HG03457 (cell line): ENCODE data around the gene CREB3.

Source experiments
- ATAC-seq: cut with Tn5 transposase; IDR thresholded peaks from one replicate; pipeline ENCODE4 v1.9.1; 2021; ENCODE audit warnings: moderate number of reproducible peaks; ENCODE audit not compliant: unreplicated experiment

CREB3 gene, protein sequence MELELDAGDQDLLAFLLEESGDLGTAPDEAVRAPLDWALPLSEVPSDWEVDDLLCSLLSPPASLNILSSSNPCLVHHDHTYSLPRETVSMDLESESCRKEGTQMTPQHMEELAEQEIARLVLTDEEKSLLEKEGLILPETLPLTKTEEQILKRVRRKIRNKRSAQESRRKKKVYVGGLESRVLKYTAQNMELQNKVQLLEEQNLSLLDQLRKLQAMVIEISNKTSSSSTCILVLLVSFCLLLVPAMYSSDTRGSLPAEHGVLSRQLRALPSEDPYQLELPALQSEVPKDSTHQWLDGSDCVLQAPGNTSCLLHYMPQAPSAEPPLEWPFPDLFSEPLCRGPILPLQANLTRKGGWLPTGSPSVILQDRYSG

GRCh38 chr9:35732185-35732799, at the start of gene CREB3, which contains the start of gene TLN1:
Gene CREB3 (plus strand): TSS chr9:35732666. CDS start chr9:35732773, 107 bp downstream.
Gene TLN1 (minus strand): TSS chr9:35732195. CDS start chr9:35725694, 6,501 bp downstream.
- peak; percentile 71 for ATAC-seq

DNA sequence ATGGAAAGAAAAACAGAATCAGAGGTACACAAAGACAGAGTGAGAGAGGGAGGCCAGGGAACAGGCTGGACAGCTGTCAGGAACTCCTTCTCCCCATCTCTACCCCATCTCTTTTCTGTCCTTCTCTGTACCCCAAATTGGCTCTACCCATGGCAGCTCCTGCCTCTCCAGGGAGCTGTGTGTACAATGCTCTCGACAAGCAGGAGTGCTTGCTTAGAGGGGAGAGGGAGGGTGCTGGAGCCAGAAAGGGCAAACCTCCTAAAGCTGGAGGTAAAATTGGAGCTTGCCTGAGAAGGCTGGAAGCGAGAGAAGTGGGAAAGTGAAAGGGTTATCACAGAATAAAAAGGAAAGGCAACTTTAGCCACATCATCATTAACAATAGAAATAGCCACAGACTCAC, 49.1 kb upstream of the CREB3 start:
- ATAC-seq = no peak

GRCh38 chr9:35684921-35685320, 47.5 kb upstream of the CREB3 start:
- ATAC-seq = no peak

DNA sequence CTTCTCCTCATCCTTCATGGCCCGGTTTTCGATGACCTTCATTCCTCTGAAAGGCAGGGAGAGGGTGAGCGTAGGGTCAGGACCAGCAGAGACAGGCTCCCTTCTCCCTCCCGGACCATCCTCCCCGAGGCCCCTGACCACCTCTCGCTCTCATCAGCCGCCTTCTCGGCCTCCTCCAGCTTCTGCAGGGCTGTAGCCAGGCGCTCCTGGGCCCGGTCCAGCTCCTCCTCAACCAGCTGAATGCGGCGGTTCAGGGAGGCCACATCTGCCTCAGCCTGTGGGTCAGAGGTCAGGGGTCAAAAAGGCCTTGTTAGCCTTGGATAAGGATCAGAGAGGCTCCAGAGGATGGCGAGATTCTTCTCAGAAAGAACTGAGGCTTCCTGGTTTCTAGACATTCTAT, 47.0 kb upstream of the CREB3 start:
- ATAC-seq = no peak

DNA sequence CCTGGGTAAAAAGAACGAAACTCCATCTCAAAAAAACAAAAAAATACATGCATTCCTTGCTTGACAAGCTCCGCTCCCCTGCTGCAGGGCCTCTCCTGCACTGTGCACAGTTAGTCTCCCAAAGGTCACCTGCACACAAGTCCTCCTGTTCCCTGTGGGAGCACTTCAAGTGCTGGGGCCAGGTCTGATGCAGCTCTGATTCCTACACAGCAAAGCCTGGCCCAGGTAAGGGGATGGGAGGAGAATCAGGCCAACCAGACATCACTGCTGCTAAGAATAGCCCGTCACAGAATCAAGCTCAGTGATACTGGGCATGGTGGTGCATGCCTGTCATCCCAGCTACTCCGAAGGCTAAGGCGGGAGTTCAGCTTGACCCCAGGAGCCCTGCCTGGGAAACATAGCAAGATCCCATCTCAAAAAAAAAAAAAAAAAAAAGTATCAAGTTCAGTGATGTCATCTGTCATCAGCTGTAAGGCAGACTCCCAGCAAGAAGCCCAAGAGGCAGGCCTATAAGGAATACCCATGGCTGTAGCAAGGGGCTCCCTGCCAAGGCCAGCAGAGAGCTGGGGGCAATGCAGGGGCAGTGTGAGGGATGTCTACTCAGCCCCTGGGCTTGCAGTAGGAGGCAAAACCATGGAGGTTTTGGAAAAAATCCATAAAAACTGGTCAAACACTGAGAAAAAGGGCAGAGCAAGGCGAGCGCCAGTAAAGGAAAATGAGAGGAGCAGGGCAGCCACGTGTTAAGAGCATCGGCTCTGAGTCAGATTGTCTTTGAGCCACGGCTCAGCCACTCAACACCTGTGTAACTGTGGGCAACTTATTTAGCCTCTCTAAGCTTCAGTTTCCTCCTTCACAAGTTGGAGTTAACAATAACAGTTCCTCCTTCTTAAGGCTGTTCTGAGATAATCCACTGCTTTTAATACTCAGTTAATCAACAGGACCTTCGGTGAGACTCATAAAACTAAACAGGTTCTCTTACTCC, 46.0 kb upstream of the CREB3 start:
- no peak for ATAC-seq

DNA sequence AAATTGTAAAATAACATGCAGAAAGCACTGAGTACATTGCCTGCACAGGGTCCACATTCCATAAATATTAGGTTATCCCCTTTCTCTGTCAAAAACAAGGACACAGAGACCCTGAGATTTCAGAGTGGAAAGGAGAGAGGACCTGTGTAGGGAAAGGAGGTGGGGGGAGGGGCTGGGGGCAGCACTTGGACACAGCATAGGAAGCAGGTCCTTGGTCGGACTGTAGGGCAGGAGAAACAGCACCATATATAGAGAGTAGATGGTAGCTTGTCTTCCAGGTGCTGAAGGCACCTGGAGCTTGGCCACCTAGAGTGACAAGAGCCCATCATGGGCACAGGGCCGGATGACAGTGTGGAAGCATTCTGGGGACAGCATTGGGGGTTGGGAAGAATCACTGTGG, 45.2 kb upstream of the CREB3 start:
- ATAC-seq = no peak

DNA sequence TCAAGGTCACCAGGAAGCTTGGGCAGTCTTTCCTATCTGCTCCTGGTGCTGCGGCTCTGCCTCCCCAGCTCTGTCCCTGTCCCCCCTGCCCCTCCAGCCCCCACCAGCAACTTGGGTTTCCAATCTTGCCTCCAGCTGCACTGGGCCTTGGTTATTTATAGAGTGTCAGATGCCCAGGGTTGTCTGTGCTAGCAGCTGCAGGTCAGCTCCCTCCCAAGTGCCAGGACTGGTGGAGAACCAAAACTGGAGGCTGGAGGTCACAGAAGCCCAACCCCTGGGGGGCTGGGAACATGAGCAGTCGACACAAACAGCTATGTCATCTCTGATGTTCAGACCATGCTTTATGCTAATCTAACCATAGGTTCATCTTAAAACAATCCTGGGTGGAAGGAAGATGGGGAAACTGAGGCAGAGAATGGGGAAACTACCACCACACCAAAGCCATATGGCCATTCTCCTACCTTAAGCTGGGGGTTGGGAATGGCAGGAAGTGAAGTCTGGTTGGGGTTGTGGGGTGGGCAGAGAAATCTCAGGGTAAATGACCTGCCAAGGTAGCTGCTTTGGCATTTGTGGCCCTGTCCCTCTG, 44.4 kb upstream of the CREB3 start:
- ATAC-seq = no peak

GRCh38 chr9:35688558-35689541, 43.6 kb upstream of the CREB3 start:
- no peak for ATAC-seq

- no peak for ATAC-seq
Observed at GRCh38 chr9:35689542-35690293, 42.7 kb upstream of the CREB3 start, which contains the start of gene TPM2. Gene TPM2 (minus strand): TSS chr9:35689925. CDS start chr9:35689817, 108 bp downstream.

DNA sequence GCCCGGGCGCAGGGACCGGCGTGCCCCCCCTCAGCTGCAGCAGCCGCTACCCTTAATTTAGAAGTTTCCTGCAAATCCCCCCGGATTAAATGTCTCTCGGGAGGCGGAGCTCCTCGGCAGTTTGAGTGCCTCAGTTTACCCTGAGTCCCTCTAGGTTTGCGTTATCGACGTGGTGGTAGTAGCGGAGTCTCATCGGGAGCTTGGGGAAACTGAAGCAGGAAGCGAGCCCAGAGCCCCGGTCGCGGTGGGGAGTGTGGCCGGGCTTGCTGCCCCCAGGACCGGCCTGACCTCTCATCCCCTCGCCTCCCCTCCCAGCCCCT, 42.2 kb upstream of the CREB3 start:
- no peak for ATAC-seq

DNA sequence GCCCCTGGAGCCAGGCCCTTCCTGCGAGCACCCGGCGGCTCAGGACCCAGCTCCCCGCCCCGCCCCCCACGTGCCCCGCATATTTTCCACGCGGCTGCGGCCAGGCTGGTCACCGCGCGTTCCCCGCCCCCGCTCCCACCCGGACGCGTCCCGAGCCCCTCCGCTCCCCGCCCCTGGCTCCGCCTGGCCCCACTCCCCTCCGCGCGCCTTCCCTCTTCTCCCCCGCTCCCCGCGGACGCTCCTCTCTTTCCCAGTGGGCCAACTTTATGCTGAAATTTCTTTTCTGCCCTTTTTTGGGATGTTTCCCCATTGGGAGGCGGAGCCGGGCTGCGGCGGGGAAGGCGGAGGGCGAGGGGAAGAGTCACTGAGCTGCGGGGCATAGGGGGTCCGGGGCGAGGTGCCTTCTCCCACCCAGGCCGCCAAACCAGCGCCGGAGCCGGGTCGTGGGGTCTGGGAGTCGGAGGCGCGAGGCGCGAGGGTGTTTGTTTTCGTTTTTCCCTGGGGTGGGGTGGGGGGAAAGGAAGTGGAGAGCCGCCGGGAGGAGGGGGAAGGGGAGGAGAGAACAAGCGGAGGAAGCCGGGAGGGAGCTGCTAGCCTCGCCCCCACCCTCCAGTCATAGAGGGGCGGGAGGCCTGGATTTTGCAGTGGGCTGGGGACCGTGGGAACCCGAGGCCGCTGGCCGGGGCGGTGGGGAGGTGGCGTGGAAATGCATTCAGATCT, 41.7 kb upstream of the CREB3 start:
- no peak for ATAC-seq

- no peak for ATAC-seq
Observed at GRCh38 chr9:35691334-35691650, 41.2 kb upstream of the CREB3 start.

DNA sequence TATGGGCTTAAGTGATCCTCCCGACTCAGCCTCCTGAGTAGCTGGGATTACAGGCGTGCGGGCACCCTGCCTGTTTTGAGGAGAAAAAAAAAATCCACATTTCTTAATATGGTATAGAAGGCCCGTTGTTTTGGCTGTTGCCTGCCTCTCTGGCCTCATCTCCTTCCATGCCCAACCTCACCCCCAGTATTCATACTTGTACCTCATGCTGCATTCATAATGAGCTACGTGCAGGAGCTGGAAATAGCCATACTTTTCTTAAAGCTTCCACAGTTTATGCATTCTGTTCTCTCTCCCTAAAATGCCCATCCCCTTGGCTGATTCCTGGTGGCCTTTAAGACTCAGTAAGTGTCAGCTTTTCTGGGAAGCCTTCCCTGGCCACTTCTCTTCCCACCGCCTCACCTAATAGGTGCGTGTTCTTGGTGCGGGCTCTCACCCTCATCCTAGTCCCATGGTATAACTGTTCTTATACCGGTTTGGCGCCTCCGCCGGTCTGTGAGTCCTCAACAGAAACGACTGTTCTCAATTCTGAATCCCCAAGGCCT, 40.6 kb upstream of the CREB3 start:
- no peak for ATAC-seq

GRCh38 chr9:35695943-35696401, 36.5 kb upstream of the CREB3 start:
- no peak for ATAC-seq

DNA sequence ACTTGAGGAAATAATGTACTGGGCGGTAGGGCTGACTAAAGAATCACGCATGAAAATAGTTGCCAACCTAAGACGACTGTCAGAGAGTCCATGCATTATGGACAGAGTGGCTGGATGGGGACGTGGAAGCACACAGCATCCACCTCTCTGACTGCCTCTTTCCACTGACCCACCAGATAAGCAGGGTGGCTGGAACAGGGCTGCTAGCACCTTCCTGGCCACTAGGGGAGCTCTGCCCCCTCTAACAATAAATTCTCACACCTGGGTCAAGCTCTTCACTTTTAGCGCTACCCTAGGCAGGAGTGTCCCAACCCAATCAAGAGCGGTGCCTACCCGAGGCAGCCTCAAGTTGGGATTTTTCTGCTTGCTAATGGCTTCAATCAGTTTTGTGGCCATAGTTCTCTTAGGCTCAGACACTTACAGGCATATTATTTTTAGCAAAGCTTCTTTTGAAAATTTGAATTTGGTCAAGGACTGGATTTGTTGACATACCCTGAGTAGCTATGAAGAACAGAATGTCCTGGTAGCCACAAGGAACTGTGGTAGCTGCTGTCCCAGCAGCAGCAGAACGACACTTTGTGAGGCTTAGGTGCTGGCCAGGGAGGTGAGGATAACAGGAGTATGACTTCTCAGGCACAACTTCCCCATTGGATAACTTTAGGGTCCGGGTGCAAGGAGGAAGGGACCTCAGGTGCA, 35.8 kb upstream of the CREB3 start:
- no peak for ATAC-seq

GRCh38 chr9:35697486-35697885, 35.0 kb upstream of the CREB3 start:
- no peak for ATAC-seq

- ATAC-seq = no peak
Observed at GRCh38 chr9:35698231-35698630, 34.2 kb upstream of the CREB3 start.

GRCh38 chr9:35700031-35700430, 32.4 kb upstream of the CREB3 start:
- no peak for ATAC-seq
